Astrocyte (in vitro differentiated cells and primary cell): Measurements from ENCODE around the gene OLFML2B.

Experiments
- CTCF ChIP-seq: IDR thresholded peaks from 2 replicates; pipeline ENCODE4 v1.5.1; 2011; ENCODE audit warnings: low read depth, mild to moderate bottlenecking, inconsistent platforms, low read length, moderate library complexity; ENCODE audit not compliant: insufficient read depth
- EZH2 ChIP-seq: IDR thresholded peaks from 2 replicates; pipeline ENCODE4 v1.6.1; 2012; ENCODE audit warnings: mild to moderate bottlenecking, low read length, inconsistent platforms; ENCODE audit not compliant: insufficient read depth

- TF ChIP-seq CTCF (no peak), EZH2 (no peak)
These were observed 1.0 kb downstream of the OLFML2B start for GRCh38 chr1:162022626-162023025.
